Measurements from ENCODE around the gene AFF3. TPM values are rescaled to one million over a fixed set of nuclear protein-coding genes. Genes with fewer than 3 reads are reported as not detected.

The AFF3 gene
- total RNA-seq, 4 donors from 2014 or later: 8.5 to 77.2 (median 27.1) TPM

- peaks cover 0 to 2% of the 10 kb centered on the region in 2 donors for H3K4me1 ChIP-seq
- no peaks in the 10 kb centered on the region for H3K9me3 ChIP-seq
- DNase-seq: no peak
- no peak overlapping the region for H3K27ac ChIP-seq
- intact Hi-C loops (cut with DNase I; ENCODE audit: low total_unique reads): no loop called here
- no peaks in the 10 kb centered on the region for H3K27me3 ChIP-seq
- no peaks in the 10 kb centered on the region for H3K36me3 ChIP-seq
- TF ChIP-seq POLR2A (IDR thresholded peaks at IDR 0.05): no peak
- TF ChIP-seq CTCF (IDR thresholded peaks at IDR 0.05): no peak
- H3K4me3 ChIP-seq: no peak overlapping the region
Observed at GRCh38 chr2:99615247-99615771, 527.1 kb downstream of the AFF3 start.

- no peak for TF ChIP-seq POLR2A (IDR thresholded peaks at IDR 0.05)
- TF ChIP-seq CTCF (IDR thresholded peaks at IDR 0.05): no peak
- no peaks in the 10 kb centered on the region for H3K27me3 ChIP-seq
Observed at GRCh38 chr2:99613980-99614379, 528.4 kb downstream of the AFF3 start.

DNA sequence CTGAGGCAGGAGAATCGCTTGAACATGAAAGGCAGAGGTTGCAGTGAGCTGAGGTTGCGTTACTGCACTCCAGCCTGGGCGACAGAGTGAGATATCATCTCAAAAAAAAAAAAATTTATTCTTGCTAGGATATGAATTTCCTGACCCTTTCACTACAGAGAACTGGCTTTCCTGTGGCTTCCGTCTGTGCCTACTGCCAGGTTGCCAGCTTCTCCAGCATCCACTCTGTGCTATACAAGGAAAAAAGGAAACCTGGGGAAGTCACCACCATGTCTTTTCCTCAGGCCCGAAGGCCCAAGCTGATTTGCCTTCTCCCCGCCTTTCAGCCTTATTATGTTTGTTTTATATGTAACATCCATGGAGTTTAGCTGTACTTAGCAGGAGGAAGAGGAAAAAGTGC, 530.6 kb downstream of the AFF3 start:
- Histone ChIP-seq H3K4me1 (no peaks in the 10 kb centered on the region), H3K27me3 (no peaks in the 10 kb centered on the region), H3K4me3 (no peak overlapping the region), H3K36me3 (no peaks in the 10 kb centered on the region), H3K27ac (peak overlapping the region in 1 of 2 donors; percentile 43), H3K9me3 (no peaks in the 10 kb centered on the region)
- intact Hi-C loops (cut with DNase I; ENCODE audit: low total_unique reads): no loop called here
- no peak for TF ChIP-seq POLR2A (IDR thresholded peaks at IDR 0.05)
- no peak for TF ChIP-seq CTCF (IDR thresholded peaks at IDR 0.05)
- no peak for DNase-seq

More at GRCh38 chr2:99613980-99614379, 528.4 kb downstream of the AFF3 start:
- no peak for DNase-seq
- Histone ChIP-seq H3K27ac (peak overlapping the region in 1 of 2 donors; percentile 14), H3K9me3 (no peaks in the 10 kb centered on the region), H3K4me3 (no peak overlapping the region), H3K36me3 (no peaks in the 10 kb centered on the region), H3K4me1 (no peaks in the 10 kb centered on the region)
- intact Hi-C loops (cut with DNase I; ENCODE audit: low total_unique reads): no loop called here

GRCh38 chr2:99611034-99611433, 531.4 kb downstream of the AFF3 start:
- H3K4me1 ChIP-seq: no peaks in the 10 kb centered on the region
- H3K4me3 ChIP-seq: no peak overlapping the region
- H3K27me3 ChIP-seq: no peaks in the 10 kb centered on the region
- no peak overlapping the region for H3K27ac ChIP-seq
- intact Hi-C loops (cut with DNase I; ENCODE audit: low total_unique reads): no loop called here
- no peaks in the 10 kb centered on the region for H3K9me3 ChIP-seq
- no peak for DNase-seq
- no peak for TF ChIP-seq CTCF (IDR thresholded peaks at IDR 0.05)
- TF ChIP-seq POLR2A (IDR thresholded peaks at IDR 0.05): no peak
- H3K36me3 ChIP-seq: no peaks in the 10 kb centered on the region

DNA sequence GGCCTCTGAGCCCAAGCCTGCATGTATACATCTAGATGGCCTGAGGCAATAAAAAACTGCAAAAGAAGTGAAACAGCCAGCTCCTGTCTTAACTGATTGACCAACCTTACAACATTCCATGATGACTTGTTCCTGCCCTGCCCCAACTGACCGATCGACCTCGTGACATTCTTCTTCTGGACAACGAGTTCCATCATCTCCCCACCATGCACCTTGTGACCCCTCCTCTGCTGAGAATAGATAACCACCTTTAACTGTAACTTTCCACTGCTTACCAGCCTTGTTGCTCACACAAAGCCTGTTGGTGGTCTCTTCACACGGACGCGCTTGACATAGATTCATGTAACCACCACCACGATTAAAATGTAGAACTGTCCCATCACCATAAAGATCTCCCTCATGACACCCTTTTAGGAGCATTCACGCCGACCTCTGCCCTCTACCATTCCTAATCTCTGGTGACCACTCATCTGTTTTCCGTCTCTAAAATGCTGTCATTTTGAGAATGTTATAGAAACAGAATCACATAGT, 532.5 kb downstream of the AFF3 start:
- Histone ChIP-seq H3K27ac (no peak overlapping the region), H3K36me3 (no peaks in the 10 kb centered on the region), H3K4me1 (peaks cover 0 to under 1% of the 10 kb centered on the region in 2 donors), H3K9me3 (no peaks in the 10 kb centered on the region), H3K27me3 (no peaks in the 10 kb centered on the region), H3K4me3 (no peak overlapping the region)
- TF ChIP-seq POLR2A (IDR thresholded peaks at IDR 0.05) (no peak), CTCF (IDR thresholded peaks at IDR 0.05) (no peak)
- intact Hi-C loops (cut with DNase I; ENCODE audit: low total_unique reads): no loop called here
- DNase-seq: no peak

Measured in uterus (tissue), 4 donors.